ENCODE data around the gene LRP1B. TPM values are rescaled to one million over a fixed set of nuclear protein-coding genes. Genes with fewer than 3 reads are reported as not detected.

Gene LRP1B
- total RNA-seq, 1 donor from 2014 or later = not detected

DNA sequence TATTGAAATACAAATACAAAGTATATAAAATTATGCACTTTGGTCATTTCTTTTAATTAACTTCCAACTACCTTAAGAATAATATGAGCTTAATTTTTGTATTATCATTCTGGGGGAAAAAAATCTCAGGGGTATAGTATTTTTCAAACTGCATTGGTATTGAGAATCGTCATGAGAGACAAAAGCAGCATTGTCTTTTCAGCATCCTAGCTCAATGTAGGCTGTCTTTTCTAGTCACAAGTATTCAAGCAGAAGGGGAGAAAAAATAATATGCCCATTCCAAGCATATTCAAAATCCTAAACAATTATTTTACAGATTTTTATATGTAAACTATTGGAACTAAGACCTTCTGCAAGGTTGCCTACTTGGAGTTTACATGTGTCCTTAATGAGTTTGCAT, 693.3 kb downstream of the LRP1B start:
- Mint-ChIP-seq H3K27ac (no peak overlapping the region), H3K4me3 (no peak overlapping the region), H3K27me3 (no peaks in the 10 kb centered on the region), H3K4me1 (no peaks in the 10 kb centered on the region), H3K9me3 (peaks cover 2% of the 10 kb centered on the region), H3K36me3 (ENCODE audit: low read depth) (no peaks in the 10 kb centered on the region)
- CTCF ChIA-PET = no interaction called here
- ATAC-seq (ENCODE audit: low read depth) = no peak
- no peak for DNase-seq
- intact Hi-C loops (cut with micrococcal nuclease) = no loop called here
- TF ChIP-seq, protein P1, sequence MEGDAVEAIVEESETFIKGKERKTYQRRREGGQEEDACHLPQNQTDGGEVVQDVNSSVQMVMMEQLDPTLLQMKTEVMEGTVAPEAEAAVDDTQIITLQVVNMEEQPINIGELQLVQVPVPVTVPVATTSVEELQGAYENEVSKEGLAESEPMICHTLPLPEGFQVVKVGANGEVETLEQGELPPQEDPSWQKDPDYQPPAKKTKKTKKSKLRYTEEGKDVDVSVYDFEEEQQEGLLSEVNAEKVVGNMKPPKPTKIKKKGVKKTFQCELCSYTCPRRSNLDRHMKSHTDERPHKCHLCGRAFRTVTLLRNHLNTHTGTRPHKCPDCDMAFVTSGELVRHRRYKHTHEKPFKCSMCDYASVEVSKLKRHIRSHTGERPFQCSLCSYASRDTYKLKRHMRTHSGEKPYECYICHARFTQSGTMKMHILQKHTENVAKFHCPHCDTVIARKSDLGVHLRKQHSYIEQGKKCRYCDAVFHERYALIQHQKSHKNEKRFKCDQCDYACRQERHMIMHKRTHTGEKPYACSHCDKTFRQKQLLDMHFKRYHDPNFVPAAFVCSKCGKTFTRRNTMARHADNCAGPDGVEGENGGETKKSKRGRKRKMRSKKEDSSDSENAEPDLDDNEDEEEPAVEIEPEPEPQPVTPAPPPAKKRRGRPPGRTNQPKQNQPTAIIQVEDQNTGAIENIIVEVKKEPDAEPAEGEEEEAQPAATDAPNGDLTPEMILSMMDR (IDR thresholded peaks at IDR 0.05) = no peak
- POLR2A ChIA-PET = no interaction called here

DNA sequence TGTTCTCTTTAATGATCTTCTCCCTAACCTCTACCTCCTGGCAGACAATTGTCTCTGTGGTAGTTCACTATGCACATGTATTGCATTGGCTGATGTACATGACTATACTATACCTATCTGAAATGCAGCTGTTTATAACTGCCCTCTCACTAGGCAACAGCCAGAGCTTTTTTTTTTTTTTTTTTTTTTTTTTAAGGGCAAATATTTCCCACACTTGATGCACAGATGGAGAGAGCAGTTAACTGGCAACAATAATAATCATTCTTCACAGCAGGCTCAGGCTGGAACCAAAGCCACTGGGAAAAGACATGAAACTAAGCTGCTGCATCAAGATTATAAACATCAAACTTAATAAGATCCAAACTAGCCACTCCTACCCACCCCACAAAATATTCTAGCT, 707.7 kb downstream of the LRP1B start:
- DNase-seq (no peak), ATAC-seq (ENCODE audit: low read depth) (no peak)
- TF ChIP-seq, protein P1 (IDR thresholded peaks at IDR 0.05) = no peak
- H3K27me3 Mint-ChIP-seq = no peaks in the 10 kb centered on the region
- ChIA-PET POLR2A (no interaction called here), CTCF (no interaction called here)
- H3K36me3 Mint-ChIP-seq (ENCODE audit: low read depth) = no peaks in the 10 kb centered on the region
- no peak overlapping the region for H3K27ac Mint-ChIP-seq
- H3K4me3 Mint-ChIP-seq = no peak overlapping the region
- intact Hi-C loops (cut with micrococcal nuclease) = no loop called here
- H3K9me3 Mint-ChIP-seq = no peaks in the 10 kb centered on the region
- no peaks in the 10 kb centered on the region for H3K4me1 Mint-ChIP-seq

DNA sequence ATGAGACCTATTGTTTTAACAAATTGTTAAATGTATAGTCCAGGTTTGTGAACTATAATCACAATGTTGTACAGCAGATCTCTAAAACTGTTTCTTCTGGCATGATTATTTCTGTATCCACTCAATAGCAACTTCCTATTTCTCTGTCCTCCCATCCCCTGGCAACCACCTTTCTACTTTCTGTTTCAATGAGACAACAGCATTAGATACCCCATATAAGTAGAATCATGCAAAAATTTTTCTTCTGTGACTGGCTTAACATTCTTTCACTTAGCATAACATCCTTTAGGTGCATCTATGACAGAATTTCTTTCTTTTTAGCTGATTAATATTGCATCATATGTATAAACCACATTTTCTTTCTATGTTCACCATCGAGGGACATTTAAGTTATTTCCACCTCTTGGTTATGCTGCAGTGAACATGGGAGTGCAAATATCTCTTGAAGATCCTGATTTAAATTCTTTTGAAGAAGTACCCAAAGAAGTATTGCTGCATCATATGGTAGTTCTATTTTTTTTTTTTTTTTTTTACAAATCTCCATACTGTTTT, 713.5 kb downstream of the LRP1B start:
- Mint-ChIP-seq H3K36me3 (ENCODE audit: low read depth) (no peaks in the 10 kb centered on the region), H3K27me3 (no peaks in the 10 kb centered on the region), H3K9me3 (no peaks in the 10 kb centered on the region), H3K27ac (no peak overlapping the region), H3K4me3 (no peak overlapping the region), H3K4me1 (peaks cover 3% of the 10 kb centered on the region)
- DNase-seq (no peak), ATAC-seq (ENCODE audit: low read depth) (no peak)
- ChIA-PET CTCF (interaction anchor here (0.7 kb wide), 1 partner anchor 352 kb away, joined by 3 read pairs; no protein-coding TSS in a partner anchor), POLR2A (no interaction called here)
- TF ChIP-seq, protein P1 (IDR thresholded peaks at IDR 0.05) = no peak
- intact Hi-C loops (cut with micrococcal nuclease) = no loop called here

DNA sequence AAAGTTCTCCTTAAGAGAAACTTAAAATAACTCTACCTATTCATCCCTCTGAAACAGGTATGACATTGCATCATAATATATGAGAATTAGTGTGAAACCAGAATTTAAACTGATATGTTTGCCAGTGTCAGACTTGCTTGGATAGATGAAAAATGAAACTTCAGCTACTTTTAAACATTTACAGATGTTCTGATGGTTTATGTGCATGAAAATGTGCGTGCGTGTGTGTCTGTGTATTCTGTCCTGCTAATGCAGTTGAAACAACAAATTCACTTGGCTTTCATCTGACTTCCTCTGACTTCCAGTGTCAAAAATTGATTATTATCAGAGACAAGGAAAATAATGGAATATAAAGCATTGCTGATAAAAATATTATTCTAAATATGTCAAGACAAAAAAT, 719.4 kb downstream of the LRP1B start:
- Mint-ChIP-seq H3K36me3 (ENCODE audit: low read depth) (no peaks in the 10 kb centered on the region), H3K27me3 (no peaks in the 10 kb centered on the region), H3K4me1 (no peaks in the 10 kb centered on the region), H3K9me3 (no peaks in the 10 kb centered on the region), H3K27ac (no peak overlapping the region), H3K4me3 (no peak overlapping the region)
- ATAC-seq (ENCODE audit: low read depth) (no peak), DNase-seq (no peak)
- TF ChIP-seq, protein P1 (IDR thresholded peaks at IDR 0.05) = no peak
- CTCF ChIA-PET = no interaction called here
- POLR2A ChIA-PET = no interaction called here
- intact Hi-C loops (cut with micrococcal nuclease) = no loop called here

DNA sequence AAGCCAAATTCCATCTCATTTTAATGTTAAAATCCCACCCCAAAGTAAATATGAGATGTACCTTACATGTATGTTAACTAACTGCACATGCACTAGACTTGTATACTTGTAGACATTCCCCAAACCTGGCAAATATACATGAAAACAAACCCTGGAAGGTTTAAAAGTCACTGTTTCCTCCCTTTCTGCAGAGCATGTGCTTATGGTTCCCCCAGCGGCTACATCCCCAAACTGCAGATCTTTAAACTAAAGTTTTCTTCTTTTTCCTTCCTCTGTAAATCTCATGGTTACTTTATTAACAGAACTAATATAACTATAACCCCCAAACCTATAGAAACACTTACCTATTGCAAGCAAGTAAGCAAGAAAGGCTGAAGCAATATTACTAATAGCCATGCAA, 731.5 kb downstream of the LRP1B start:
- intact Hi-C loops (cut with micrococcal nuclease) = no loop called here
- ChIA-PET POLR2A (no interaction called here), CTCF (no interaction called here)
- DNase-seq (no peak), ATAC-seq (ENCODE audit: low read depth) (no peak)
- no peaks in the 10 kb centered on the region for H3K9me3 Mint-ChIP-seq
- H3K36me3 Mint-ChIP-seq (ENCODE audit: low read depth) = no peaks in the 10 kb centered on the region
- no peak overlapping the region for H3K27ac Mint-ChIP-seq
- H3K4me3 Mint-ChIP-seq = no peak overlapping the region
- TF ChIP-seq, protein P1 (IDR thresholded peaks at IDR 0.05) = no peak
- H3K4me1 Mint-ChIP-seq = no peaks in the 10 kb centered on the region
- no peaks in the 10 kb centered on the region for H3K27me3 Mint-ChIP-seq

Measured in activated B cell treated with CpG ODN at 0.5 μM for 24 hours (primary cell).